GM21825 (cell line): ENCODE results near the gene AP1AR.

Experiments used
- ATAC-seq: cut with Tn5 transposase; IDR thresholded peaks from one replicate; pipeline ENCODE4 v1.9.1; 2021; ENCODE audit warnings: mild to moderate bottlenecking, moderate library complexity; ENCODE audit not compliant: unreplicated experiment

Gene AP1AR

DNA sequence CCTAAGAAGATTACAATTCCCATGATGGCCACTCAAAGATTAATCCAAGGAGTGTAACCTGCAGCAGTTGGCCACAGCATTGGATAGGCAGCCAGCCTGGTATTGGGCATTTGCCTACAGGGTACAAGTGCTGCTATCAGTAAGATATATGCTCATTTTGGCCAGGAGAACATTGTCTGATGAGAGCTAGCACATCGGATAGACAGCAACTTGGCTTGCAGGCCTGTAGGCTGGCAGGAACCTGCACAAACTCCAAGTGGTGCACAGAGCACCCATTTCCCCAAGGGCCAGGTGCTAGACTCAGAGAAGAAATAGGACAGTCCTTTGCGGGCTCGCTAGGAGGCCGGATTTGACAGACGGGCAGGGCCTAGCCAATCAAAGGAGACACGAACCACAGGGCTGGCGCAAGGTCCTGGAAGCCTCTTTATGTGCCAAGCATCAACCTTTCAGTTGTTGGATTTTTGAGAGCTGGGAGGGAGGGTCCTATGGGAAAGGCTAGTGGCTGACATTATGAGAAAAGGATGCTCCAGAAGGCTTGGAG lies 11.7 kb upstream of the AP1AR start:
- no peak for ATAC-seq

DNA sequence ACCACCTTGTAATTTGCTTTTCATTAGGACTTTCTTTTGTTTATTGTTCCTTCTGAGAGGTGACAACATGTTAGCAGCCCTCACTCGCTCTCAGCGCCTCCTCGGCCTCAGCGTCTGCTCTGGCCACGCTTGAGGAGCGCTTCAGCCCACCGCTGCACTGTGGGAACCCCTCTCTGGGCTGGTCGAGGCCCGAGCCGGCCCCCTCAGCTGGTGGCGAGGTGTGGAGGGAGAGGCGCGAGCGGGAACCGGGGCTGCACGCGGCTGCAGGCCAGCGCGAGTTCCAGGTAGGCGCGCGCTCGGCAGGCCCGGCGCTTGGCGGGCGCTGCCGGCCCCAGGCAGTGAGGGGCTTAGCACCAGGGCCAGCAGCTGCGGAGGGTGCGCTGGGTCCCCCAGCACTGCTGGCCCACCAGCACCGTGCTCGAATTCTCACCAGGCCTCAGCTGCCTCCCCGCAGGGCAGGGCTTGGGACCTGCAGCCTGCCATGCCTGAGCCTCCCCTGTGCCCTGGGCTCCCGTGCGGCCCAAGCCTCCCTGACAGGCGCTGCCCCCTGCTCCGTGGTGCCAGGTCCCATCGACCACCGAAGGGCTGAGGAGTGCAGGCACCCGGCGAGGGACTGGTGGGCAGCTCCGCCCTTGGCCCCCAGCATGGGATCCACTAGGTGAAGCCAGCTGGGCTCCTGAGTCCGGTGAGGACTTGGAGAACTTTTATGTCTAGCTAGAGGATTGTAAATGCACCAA lies 9.2 kb upstream of the AP1AR start:
- ATAC-seq: no peak

DNA sequence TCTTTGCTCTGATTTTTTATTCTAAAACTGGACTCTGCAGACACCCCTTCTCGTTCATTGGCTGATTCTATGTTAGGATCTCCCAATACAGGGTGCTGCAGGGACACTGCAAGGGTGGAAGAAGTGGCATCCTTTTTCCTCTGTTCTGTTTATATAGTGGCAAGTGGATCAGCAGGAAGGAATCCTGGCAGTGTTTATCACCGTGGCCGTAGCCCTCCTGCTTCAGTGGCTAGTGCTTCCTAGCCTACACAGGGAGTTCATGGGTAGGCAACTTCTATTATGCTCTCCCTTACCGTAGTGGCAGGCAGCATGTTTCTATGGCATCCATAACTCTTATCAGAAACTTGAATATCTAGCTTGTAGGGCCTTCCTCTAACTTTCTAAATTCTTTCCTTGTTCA lies 6.4 kb upstream of the AP1AR start:
- no peak for ATAC-seq

DNA sequence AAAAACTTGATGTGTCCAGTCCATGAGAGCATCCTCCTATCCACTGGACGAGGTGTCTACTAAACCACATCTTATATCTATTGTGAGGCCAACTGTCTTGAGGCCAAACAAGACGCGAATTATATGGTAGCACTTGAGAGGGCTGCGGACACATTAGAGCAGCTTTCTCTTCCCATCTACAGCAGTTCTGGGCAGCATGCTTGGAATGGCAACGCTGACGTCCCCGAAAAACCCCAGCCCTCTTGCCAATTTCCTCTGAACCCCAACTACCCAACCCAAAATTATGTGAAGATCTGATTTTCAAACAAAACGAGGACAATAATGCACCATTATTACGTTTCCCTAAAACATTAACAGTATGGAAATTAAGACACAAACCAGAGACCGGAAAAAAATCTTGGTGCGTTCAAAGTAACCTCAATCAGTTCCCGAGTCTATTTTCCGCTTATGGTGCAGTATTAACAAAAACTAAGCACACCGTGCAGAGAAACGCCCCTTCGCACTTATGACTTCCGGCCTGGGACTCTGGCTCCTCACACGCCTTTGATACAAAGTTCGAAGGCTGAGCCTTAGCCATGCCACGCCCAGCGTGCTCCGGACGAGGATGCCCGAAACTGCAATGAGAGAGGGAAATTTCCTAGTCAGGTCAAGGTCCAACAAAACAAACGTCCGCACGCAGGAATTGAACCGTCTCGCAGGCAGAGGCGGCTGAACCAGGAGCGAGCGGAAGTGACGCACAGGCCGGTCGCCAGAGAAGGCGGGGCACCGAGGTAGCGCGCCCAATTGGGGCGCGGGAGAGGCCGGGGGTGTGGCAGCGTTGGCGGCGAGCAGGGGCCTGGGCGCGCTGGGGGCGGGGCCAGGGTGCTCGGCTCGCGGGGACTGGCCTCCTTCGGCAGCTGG lies 458 bp upstream of the AP1AR start:
- peak; percentile 85 for ATAC-seq

DNA sequence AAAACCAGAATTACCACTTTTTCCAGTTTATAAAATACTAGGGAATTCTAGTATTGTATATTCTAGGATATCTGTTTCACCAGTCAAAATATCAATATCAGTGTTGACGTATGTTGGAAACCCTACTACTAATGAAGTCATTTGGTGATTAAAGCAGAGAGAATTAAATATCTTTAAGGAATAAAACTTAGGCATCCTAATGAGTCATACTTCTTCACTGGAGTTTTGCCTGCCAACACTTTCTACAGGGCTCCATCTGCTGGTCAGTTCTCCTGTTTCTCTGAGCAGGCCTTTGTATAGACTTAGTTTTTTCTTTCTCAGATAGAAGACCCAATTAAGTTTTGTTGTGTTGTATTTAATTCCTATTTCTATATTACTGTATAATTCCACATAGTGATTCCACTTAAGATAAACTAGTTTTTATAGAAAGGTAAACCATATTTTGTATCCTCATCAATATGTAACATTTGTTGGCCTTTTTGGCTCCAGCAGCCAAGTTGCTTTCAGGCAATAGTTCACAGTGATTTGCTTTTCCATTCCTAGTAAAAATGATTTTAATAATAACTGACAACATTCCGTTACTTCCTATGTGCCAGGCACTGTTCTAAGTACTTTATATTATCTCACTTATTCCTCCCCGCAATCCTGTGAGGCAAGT lies 3.5 kb downstream of the AP1AR start:
- no peak for ATAC-seq

DNA sequence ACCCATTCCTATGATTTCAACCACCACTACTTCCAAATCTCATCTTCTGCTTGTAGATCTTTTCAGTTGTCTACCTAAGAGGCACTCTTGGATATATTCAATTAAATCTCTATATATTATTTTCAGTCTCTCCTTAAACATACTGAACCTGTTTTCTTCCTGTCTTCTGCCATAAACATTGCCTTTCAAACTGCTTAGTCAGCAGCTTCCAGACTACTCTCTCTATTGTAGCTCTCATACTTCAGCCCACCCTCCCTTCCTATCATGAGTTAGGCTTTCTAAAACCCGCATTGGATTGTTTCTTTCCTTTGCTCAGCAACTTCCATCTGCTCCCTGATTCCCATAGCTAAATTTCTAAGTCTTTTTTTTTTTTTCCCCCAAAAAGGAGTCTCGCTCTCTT lies 4.5 kb downstream of the AP1AR start:
- no peak for ATAC-seq

DNA sequence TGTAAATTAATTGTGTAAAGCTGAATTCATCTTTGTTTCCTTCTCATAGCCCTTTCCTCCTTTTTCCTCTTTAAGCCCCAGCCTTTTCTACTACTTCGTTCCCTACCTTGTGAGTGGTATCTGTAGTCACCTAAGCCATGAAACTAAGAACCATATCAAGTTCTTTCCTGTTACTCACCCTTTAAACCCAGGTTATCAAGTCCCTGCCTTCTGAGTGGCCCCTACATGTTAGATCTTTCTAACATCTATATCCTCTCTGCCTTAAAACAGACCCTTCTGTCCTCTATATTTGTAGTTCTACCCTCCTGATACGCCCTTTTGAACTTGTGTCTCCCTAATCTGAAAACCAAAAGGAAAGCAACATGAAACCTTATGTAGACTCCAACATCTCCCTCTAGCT lies 7.2 kb downstream of the AP1AR start:
- no peak for ATAC-seq

DNA sequence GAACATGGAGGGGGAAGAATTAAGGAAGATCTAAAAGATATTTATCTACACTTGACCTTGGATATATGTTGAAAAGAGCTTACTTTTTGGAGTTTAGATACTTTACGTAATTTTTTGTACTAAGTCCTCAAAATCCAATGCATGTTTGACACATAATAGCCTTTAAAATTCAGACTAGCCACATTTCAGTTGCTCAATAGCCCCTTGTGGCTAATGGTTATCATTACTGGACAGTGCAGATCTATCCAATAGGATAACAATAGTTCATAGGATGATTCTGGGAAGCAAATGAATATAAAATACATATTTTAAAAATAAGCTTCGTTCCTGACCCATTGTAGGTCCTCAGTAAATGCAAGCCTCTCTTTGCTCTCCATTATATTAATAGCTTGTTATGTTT lies 13.8 kb downstream of the AP1AR start:
- no peak for ATAC-seq

DNA sequence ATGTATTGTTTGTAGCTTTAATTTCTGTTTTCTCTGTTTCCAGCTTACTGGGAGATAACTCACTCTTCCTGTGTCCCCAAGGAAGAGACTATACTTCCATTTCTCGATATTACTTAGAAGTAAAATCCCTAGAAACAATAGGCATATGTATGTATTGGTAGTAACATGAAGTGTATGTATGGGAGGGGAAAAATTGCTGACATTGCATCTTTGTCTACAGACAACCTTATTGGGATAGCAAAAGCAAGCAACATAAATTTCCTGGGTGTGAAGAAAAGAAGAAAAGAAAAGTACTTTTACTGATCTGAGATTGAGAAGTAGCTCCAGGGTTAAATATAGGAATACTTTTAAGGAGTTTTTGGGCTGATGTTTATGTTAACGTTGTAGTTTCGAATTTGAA lies 15.4 kb downstream of the AP1AR start:
- no peak for ATAC-seq

DNA sequence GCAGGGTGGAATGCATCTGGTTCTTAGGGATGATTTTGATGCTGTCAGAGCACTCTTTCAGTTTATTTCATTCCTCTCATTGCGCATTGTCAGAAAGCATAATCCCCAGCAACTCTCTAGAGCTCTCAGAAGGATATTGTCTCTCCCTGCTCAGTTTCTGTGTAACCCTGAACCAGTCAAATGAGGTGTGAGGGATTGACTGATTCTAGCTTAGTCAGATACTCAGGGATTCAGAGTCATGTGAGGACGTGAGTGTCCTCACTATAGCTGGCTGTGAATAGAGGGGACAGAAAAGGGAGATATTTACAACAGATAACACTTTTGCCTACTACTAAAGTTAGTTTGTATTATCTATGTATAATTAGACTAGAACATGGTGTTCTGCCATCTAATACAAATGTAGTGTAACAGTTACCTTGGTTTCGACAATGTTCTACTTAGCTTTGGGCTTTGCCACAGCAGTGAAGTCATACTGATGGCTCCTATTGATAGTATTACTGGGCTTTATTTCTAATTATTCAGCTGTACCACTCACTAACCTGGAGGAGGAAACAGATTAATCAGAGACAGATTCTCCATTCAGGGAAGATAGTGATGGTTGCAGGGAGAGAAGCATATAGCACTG lies 19.5 kb downstream of the AP1AR start:
- ATAC-seq: no peak

DNA sequence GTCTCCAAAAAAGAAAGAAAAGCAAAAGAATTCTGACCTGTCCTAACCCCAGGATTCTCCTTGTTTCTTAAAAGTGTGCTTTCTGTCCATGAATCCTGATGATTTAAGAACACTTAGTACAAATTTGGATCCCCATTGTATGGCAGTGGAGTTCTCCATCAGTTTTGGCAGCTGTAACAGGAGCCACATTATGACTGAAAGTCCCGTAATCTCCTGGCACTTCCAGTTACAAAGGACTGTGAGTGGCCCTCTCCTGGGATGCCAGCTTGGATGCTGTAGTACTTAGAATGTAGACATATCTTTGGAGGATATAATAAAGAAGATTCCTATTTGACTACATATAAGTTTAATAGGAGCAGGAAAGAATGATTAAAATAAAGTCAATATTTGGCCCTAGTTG lies 20.6 kb downstream of the AP1AR start:
- no peak for ATAC-seq

DNA sequence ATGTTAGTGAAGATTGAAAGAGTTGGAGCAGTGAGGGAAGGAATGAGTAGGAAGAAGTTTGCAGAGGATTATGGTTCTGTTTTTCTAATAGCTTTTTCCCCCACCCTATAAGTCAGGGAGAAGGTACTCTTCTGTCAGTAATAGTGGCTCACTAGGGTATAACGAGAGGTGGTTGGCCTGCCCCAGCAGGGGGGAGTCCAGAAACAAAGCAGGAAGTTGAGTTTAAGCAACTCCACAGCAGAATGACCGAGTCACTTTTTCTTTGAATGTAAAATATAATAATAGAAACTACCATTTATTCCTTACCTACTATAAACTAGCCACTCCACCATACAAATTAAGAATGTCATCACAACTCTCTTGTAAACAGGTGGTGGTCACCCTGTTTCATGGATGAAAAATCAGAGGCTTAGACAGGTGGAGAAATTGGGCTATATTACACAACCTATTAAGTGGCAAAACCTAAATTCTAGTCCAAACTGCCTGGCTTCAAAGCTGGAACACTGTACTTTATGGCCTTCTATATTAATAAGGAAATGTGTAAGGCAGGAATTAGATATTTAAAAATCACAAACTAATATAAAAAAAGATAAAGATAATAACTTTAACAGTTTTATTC lies 21.9 kb downstream of the AP1AR start:
- ATAC-seq: peak; percentile 96

DNA sequence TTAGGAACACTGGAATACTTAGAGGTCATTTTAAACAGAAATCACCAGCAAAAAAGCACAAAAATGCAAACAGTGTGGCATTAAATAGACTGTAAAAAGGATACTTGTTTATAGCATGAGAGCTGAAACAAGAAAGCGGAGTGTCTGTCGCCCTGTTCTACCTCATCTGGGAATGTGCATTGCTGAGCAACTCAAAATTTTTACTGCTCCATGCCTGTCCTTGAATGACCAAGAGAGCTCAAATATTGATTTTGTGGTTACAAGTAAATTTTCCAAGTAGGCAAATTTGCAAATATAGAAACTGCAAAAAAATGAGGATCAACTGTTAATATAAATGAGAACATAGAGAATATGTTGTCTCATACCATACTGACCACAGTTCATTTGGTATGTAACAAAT lies 25.5 kb downstream of the AP1AR start:
- no peak for ATAC-seq

DNA sequence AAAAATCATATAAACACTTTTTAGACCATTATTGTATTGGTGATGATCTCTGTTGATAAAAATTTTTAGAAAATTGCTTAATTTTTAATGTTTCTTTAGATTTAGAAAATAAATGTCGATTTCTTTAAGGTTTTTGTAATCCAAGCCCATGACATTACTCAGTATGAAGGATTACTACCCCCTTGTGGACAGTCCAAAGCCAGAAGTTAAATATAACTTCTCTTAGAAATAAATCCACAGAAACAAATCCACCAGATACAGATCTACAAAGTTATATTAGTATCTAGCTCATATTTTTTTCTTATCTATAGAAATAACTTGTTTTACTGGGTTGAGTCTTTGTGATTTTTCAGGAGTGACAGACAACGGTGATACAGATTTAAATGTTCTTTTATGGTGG lies 35.2 kb downstream of the AP1AR start:
- ATAC-seq: no peak

DNA sequence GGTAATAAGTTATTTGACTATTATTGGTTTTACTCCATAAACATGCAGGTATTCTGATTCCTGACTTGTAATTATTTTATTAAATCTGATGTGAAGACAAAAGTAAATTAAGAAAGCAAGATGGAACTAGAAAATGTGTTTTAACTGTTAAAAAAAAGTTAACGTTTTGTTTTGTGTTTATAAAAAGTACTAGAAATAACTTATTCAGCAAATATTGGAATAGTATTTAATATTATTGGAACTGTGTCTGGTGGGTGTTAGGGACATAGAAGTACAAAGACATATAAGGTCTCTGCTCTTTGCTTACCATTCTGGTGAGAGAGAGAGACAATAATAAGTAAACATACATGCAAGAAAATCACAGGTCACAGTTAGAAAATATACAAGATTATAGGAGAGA lies 38.5 kb downstream of the AP1AR start:
- no peak for ATAC-seq

DNA sequence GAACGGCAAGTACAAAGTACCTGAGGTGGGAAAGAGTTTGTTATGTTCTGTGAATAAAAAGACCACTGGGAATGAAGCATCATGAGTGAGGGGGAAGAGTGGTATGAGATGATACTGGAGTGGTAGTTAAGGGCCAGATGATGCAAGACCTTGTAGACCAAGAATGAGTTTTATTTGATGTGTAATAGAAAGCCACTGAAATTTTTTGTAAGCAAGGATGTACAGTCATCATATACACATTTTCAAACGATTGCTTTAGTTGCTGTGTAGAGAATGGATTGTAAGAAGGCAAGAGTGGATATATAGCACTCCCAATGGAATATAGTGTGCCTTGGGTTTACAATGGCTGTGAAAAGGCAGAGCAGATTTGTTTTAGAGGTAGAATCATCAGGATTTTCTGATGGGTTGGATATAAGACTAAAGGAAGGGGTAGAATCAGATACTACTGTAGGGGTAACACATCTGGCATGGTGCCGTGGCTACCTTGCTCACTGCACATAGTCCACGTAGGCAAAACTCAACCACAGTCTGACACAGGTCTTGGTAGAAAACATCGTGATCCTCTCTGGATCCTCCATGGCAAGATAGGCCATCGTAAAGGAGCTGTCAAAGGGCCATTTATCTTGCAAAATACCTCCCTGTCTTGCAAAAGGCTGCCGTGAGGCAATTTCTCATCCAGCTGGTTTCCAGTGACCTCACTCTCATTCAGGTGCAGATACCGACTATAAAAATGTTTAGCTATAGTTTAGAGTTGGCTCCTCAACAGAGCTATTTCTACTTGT lies 39.2 kb downstream of the AP1AR start:
- ATAC-seq: no peak

DNA sequence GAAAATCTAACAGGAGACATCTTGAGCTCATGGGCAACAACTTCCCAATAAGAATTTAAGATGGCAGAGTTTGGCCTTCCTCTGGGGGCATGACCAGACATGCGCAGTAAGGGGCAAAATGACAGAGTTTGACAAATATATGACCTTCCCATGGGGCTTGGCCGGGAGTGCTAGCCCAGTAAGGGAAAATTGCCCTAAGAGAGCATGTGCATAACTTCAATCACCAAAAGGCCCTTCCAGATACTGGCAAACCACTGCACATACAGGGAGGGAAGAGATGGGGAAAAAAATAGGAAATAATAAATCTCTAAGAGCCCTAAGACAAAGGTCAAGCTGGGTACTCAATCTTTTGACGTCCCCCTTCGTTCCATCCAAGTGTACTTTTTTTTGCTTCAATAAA lies 40.7 kb downstream of the AP1AR start:
- ATAC-seq: no peak

DNA sequence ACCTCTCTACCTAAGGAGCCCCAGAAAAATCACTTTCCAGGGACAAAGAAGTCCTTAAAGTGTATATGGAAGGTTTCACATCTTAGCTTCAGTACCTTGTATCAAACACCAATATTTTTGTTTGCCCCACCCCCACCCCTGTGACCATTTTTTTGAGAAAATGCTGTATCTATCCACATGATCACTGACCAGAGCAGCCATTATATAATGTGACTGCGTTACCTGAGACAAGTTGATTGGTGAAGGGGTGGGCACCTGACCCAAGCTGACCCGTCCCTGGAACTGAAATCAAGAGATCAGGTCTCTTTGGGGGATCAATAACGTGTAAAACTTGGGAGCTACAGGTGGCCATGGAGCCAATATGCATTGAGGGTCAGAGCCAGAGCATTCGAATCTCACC lies 43.4 kb downstream of the AP1AR start:
- no peak for ATAC-seq

DNA sequence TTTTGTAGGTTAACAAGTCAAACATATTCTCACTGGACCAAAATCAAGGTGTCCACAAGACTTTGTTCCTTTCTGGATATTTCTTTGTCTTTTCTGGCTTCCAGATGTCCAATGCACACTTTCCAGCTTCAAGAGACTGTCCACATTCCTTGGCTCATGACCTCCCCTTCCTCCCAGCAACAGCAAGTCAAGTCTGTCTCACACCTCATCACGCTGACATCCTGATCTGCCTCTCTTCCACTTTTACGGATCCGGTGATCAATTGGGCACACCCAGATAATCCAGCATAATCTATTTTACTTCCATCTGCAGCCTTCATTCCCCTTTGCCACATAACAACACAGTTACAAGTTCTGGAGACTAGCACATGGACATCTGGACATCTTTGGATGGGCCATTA lies 44.5 kb downstream of the AP1AR start:
- no peak for ATAC-seq

DNA sequence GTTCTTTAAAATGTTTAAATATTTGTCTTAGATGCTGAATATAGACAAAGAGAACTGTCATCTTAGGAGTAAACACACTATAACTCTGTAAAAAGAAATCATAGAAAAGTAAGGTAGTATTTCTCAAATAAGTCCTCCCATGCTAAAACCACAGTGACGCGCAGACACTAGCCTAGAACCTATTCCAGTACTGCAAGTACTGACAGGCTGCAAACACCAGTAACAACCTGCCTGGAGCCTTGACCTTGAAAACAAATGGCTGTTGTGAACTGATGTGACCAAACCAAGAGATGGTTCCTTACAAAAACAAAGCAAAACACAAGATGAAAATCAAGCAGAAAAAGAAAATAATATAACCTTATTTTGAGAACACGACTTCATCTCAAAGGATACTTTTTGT lies 45.6 kb downstream of the AP1AR start:
- ATAC-seq: no peak
